Effector CD4-positive, alpha-beta T cell (primary cell): Measurements from ENCODE around the gene C3orf20.
"Not testable (repeated sequence)": the region's sequence is repeated elsewhere in the genome, so short reads cannot be mapped to it uniquely, and the experiment has no call there.

Experiments
- DNase-seq: peaks from one replicate; pipeline ENCODE4 v3.0.0-alpha.2; 2020

The C3orf20 gene

GRCh38 chr3:14651440-14652251 lies 23.3 kb upstream of the C3orf20 start, which contains the start of gene CCDC174:
Gene CCDC174 (plus strand): TSS chr3:14651762. CDS start chr3:14651837, 75 bp downstream.
- peak; percentile 93 for DNase-seq

DNA sequence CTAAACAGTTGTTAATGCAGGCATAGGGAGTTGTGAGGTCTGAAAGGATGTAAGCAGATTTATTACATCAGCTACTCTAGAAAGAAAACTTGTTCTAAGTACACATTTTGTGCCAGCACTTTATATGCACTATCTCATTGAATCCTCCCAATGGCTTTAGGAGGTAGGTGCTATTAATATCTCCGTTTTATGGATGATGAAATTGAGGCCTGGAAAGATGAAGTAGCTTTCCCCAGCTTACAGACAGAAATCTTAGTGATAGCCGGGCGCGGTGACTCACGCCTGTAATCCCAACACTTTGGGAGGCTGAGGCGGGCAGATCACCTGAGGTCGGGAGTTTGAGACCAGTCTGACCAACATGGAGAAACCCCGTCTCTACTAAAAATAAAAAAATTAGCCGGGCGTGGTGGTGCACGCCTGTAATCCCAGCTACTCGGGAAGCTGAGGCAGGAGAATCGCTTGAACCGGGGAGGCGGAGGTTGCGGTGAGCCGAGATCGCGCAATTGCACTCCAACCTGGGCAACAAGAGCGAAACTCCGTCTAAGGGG lies 22.5 kb upstream of the C3orf20 start:
- not testable (repeated sequence) for DNase-seq

- DNase-seq: no peak
Observed at GRCh38 chr3:14657579-14657978, 17.4 kb upstream of the C3orf20 start.

DNA sequence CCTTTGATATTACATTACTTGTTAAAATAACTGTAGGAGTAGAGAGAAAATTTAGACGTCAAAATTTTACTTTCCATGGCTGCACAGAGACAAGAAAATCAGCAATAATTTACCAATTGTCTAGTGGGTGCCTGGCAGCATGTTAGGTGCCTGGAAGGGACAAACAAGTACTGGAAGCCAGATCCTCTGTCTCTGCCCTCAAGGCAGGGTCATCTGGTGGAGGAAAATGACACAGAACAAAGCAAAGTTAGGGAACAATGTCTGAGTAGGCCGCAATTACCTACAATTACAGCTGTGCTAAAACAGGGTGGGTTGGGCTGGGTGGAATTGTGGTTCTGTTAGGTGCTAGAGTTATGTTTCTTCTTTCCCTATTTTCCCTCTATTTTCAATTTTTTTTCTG lies 16.0 kb upstream of the C3orf20 start:
- DNase-seq: no peak

DNA sequence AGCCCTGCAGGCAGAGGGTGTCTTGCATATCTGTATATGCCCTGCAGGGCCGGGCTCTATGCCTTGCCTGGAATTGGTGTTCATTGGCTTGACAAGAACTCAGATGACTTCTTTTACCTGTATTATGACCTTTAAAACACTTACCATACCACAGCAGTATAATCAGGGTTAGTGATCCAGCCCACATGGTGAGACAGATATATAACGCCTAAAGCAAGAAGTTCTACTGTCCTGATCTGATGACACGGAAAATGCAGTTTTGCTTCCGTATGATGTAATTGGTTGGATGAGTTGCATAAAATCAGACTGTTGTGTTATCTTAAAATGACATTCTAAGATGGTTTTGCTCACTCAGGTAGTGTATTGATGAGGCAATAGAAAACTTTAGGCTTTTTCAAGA lies 14.0 kb upstream of the C3orf20 start:
- DNase-seq: no peak

- DNase-seq: no peak
Observed at GRCh38 chr3:14663396-14664135, 11.4 kb upstream of the C3orf20 start.

DNA sequence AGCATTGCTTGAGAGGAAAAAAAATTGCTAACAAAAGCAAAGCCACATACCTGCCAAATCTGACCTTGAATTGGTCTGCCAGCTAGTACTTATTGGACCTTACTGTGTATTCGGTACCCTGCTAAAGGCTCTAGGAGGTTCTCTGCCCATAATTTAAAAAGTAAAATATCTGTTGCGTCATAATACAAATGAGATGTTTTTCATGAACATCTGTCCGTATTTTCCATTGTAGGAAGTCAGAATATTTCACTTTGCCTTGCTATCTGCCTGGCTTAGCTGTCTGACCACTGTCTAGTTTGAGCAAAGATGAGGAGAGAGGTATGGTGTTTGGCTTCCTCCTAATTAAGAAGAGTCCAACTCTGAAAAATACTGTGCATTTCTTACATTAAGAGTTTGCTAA lies 10.8 kb upstream of the C3orf20 start:
- DNase-seq: no peak

DNA sequence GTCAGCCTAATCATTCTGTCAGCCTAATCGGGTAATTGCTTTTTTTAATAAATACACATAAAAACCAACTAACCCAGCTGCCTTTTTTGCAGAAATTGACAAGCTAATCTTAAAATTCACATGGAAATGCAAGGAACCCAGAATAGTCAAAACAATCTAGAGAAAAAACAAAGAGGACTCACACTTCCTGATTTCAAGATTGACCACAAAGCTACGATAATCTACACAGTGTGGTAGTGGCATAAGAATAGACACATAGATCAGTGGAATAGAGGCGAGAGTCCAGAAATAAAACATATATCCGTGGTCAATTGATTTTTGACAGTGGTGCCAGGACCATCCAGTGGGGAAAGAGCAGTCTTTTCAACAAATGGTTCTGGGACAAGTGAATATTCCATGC lies 2.4 kb upstream of the C3orf20 start:
- no peak for DNase-seq

GRCh38 chr3:14676881-14677280 lies 1.9 kb downstream of the C3orf20 start:
- no peak for DNase-seq

DNA sequence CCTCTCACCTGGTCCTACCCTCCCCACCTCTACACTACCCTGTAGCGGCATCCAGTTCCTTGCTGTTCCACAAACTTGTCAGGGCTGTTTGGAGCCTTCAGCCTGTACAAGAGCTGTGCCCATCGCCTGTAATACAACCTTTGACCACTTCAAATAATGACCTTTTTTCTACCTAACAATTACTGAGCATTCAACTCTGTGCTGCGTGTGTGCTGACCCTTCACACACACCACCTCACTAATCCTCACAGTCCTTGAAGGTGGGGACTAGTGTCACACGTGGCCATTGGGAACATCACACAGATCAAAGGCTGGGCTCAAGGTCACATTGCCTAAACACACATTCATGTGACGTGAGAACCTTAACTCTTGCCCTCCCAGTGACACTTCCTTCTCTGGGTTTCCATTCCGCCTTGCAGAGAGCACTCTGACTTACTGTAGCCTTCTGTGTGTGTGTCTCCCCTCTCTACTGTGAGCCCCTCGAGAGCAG lies 3.1 kb downstream of the C3orf20 start:
- no peak for DNase-seq

GRCh38 chr3:14680115-14680514 lies 5.2 kb downstream of the C3orf20 start:
- DNase-seq: no peak

- no peak for DNase-seq
Observed at GRCh38 chr3:14680716-14681115, 5.8 kb downstream of the C3orf20 start.

DNA sequence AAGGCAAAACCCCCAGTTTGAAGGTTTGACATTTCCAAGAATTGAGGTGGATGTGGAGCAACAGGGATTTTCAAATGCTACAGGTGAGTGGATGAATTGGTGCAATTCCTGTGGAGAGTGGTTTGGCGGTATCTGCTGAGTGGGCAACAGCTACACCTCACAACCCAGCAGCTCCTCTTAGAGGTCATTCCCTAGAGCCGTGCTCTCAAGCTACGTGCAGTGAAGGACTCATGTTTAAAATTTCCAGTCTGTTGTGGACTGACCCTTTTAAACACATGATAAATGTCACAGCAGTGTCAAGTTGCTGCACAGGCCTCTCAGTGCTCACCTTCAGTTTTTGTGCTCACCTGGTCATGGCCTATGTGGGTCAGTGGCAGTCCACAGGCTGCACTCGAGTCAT lies 9.5 kb downstream of the C3orf20 start:
- DNase-seq: no peak

DNA sequence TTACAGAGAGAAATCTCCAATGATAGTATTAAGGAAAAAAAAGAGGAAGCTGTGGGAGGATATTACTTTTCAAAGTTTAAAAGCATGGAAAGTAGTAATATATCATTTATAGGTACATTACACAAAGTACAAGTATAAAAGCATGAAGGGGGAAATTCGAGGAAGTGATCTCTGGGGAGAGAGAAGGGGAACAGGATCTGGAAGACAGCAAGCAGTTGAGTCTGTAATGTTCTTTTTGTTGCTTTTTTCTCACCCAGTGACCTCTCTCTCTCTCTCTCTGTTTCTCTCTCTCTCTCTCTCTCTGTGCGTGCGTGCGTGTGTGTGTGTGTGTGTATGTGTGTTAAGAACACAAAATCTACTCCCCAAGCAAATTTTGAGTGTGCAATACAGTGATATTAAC lies 10.2 kb downstream of the C3orf20 start:
- no peak for DNase-seq

DNA sequence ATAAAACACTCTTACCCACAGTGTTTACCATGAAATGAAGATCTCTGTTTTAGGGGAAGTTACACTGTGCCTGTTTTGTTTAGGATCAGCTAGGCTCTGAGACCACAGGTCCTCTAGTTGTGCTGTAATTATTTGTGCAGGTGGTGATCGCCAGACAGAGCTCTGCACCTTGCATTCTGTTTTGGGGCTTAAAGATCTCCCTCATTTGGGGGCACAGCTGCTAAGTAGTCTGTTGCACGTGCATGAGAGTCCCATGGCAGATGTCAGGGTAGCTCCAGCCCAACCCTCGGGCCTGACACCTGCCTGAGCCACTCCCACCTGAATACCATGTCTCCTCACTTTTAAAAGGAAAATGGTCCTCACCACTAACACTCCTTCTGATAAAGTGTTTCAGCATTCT lies 12.4 kb downstream of the C3orf20 start:
- no peak for DNase-seq

DNA sequence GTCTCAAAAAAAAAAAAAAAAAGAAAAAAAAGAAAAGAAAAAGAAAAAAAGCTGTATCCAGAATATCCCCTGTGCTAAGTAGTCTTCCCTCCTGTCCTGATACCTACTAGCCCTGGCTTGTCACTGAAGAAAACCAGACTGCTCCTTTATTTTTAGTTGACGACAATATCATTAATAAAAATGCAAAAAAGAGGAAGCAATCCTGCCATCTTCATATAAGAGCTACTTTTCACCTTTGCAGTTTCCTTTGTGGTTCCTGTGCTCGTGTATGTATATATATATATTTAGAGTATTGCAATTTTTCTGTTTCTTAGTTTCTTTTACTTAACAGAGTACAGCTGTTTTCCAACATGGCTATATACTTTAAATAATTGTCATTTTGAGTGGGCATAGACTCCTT lies 13.6 kb downstream of the C3orf20 start:
- DNase-seq: no peak

DNA sequence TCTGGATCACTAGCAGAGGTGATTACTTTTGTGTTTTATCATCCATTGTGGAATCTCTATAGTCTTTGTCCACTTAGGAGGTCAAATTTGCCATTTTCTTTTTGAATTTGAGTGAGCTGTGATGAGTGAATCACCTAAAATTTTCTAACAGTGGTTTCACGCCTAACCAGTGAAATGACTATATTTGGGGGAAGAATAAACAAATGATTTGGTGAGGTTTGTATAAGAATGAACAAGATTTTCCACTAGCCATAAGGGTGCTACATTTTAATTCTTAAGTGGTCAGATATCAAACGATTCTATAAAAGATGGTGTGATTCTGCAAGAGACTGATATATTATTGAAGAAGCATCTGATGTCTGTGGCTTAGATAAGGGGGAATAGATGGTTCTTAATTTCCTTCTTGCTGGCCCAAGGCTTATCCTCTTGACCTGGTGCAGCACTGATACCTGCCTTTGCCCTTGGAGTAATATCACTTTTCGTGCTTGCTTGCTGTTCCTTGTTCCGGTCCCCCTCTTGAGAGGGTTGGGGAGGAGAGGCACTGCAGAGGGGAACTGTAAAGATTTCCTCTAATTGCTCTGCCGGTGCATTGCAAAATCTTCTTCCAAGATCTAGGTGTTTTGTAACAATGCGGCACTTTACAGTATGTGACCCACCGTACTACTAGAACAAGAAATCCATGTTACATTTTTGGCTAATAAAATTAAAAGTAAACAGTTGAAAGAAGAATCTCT lies 14.5 kb downstream of the C3orf20 start:
- no peak for DNase-seq

DNA sequence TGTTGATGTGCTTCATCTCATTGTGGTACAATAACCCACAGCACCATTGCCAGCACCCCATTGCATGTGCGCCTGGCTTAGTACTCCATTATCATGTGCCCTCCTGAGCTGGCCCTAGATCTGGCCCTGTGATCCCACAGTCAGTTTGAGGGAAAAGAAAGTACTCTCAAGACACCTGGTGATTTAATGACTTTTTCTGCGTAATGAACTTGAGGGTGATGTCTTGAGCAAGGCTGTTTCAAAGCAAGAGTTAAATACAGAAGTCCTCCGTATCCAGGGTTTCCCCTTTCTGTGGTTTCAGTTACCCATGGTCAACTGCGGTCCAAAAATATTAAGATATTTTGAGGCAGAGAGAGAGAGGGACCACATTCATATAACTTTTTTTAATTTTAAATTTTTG lies 16.3 kb downstream of the C3orf20 start:
- DNase-seq: no peak

GRCh38 chr3:14691719-14692118 lies 16.8 kb downstream of the C3orf20 start:
- DNase-seq: no peak

DNA sequence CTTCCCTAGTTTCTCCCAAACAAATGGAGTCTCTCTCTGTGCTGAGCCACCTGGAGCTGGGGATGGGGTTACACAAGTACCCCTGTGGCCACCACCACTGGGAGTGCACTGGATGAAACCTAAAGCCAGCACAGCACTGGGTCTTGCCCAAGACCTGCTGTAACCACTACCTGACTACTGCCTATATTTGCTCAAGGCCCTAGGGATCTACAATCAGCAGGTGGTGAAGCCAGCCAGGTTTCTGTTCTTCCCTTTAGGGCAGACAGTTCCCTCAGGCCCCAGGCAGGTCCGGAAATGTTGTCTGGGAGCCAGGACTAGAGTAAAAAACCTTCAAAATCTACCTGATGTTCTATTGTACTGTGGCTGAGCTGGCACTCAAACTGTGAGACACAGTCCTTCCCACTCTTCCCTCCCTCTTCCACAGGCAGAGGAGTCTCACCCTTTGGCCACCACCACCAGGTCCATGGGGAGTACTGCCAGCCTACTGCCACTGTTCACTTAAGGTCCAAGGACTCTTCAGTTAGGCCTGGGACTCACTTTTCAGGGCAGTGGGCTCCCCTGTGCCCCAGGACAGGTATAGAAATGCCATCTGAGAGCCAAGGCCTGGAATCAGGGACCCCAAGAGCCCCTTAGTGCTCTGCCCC lies 23.8 kb downstream of the C3orf20 start:
- DNase-seq: no peak

- no peak for DNase-seq
Observed at GRCh38 chr3:14699643-14700042, 24.7 kb downstream of the C3orf20 start.

- DNase-seq: no peak
Observed at GRCh38 chr3:14700891-14701290, 25.9 kb downstream of the C3orf20 start.

DNA sequence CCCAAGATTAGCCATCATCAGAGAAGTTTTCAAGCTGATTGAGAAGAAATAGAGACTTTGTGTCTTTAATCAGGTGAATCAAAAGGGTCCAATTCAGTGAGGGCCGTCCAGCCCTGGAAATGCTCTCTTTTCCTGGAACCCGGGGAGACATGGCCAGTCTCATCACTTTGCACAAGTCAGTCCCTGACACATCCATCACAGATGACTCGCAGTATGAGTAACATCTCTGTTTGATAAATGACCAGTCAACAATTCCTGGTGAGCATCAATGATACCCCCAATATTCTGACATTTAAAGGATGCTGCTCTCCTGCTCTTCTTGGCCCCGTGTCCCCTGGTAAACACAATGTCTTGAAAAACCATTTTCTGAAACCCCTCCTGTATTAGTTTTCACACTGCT lies 26.7 kb downstream of the C3orf20 start:
- no peak for DNase-seq
